CD4-positive, alpha-beta memory T cell (primary cell): ENCODE results near the gene SKAP1. TPM values are rescaled to one million over a fixed set of nuclear protein-coding genes. Genes with fewer than 3 reads are reported as not detected.

ENCODE experiments used
- CTCF ChIA-PET: fragments of 350-600 bp; sonication (Branson Sonifier 250); formaldehyde crosslinking; loops from one replicate; lab custom pipeline; 2021; ENCODE audit warnings: inconsistent platforms; ENCODE audit not compliant: partially characterized antibody; lab: Charles Lee
- POLR2A ChIA-PET: fragments of 350-600 bp; sonication (Branson Sonifier 250); formaldehyde crosslinking; loops from one replicate; lab custom pipeline; 2021; ENCODE audit not compliant: partially characterized antibody; lab: Charles Lee
- DNase-seq, 5 donors: peaks; one replicate each; pipeline versions ENCODE4 v3.0.0 to v3.0.0-alpha.2; 2020 to 2022; ENCODE audit warnings: mixed read lengths in 1 of 5
- H3K27ac ChIP-seq: one replicate; pipeline ENCODE4 v1.7.0; 2013; ENCODE audit warnings: low read depth, low read length
- H3K27me3 ChIP-seq: 2 replicates; pipeline ENCODE4 v1.7.0; 2013; ENCODE audit warnings: mild to moderate bottlenecking, low read length, moderate library complexity; ENCODE audit not compliant: insufficient read depth
- H3K36me3 ChIP-seq: 2 replicates; pipeline ENCODE4 v1.7.0; 2013; ENCODE audit warnings: mild to moderate bottlenecking, low read length, moderate library complexity; ENCODE audit not compliant: insufficient read depth
- H3K4me1 ChIP-seq: 2 replicates; pipeline ENCODE4 v1.7.0; 2013; ENCODE audit warnings: mild to moderate bottlenecking, low read length, moderate library complexity; ENCODE audit not compliant: insufficient read depth
- H3K4me3 ChIP-seq, 2 donors: one replicate each; pipeline ENCODE4 v1.7.0; 2013; ENCODE audit warnings: low read length in 2 of 2, mild to moderate bottlenecking in 1 of 2
- H3K9me3 ChIP-seq, 2 donors: one replicate each; pipeline ENCODE4 v1.7.0; 2013; ENCODE audit warnings: low read length in 2 of 2, control low read depth in 1 of 2; ENCODE audit not compliant: control insufficient read depth in 1 of 2
- H3K27ac Mint-ChIP-seq, 7 donors: one replicate each; pipeline ENCODE4 v1.8.0; 2020 to 2021; ENCODE audit warnings: mixed read lengths in 7 of 7, mild to moderate bottlenecking in 6 of 7, inconsistent platforms in 3 of 7, moderate library complexity in 3 of 7
- H3K27me3 Mint-ChIP-seq, 2 donors: one replicate each; pipeline ENCODE4 v1.8.0; 2020 to 2021; ENCODE audit warnings: mixed read lengths in 2 of 2
- H3K36me3 Mint-ChIP-seq, 2 donors: one replicate each; pipeline ENCODE4 v1.8.0; 2020 to 2021; ENCODE audit warnings: mixed read lengths in 2 of 2, inconsistent platforms in 1 of 2, mild to moderate bottlenecking in 1 of 2
- H3K4me1 Mint-ChIP-seq, 4 donors: one replicate each; pipeline ENCODE4 v1.8.0; 2020 to 2021; ENCODE audit warnings: mixed read lengths in 4 of 4, mild to moderate bottlenecking in 1 of 4
- H3K4me3 Mint-ChIP-seq, 8 donors: one replicate each; pipeline ENCODE4 v1.8.0; 2020 to 2021; ENCODE audit warnings: mixed read lengths in 8 of 8, mild to moderate bottlenecking in 7 of 8, moderate library complexity in 6 of 8, inconsistent platforms in 3 of 8
- H3K9me3 Mint-ChIP-seq, 8 donors: one replicate each; pipeline ENCODE4 v1.8.0; 2020 to 2021; ENCODE audit warnings: mixed read lengths in 8 of 8, mild to moderate bottlenecking in 5 of 8, inconsistent platforms in 3 of 8, moderate library complexity in 1 of 8
- intact Hi-C: fragments of 100-400 bp; cut with micrococcal nuclease; formaldehyde crosslinking; loops from one replicate; pipeline ENCODE4 v1.15.1; 2023
- polyA plus RNA-seq, 2 donors: library from polyadenylated mRNA; unstranded; fragments of 300-500 nt; fragmentation: Illumina TruSeq; gene quantifications; one replicate each; pipeline ENCODE4 v1.2.3, GENCODE V29; 2021
- total RNA-seq, 2 experiments: library from RNA; stranded (reverse); gene quantifications; one replicate each; pipeline ENCODE4 v1.2.3, GENCODE V29; 2021

Gene SKAP1
- total and polyA plus RNA-seq, 4 experiments from 2014 or later: 83.4 to 336 (median 165) TPM

DNA sequence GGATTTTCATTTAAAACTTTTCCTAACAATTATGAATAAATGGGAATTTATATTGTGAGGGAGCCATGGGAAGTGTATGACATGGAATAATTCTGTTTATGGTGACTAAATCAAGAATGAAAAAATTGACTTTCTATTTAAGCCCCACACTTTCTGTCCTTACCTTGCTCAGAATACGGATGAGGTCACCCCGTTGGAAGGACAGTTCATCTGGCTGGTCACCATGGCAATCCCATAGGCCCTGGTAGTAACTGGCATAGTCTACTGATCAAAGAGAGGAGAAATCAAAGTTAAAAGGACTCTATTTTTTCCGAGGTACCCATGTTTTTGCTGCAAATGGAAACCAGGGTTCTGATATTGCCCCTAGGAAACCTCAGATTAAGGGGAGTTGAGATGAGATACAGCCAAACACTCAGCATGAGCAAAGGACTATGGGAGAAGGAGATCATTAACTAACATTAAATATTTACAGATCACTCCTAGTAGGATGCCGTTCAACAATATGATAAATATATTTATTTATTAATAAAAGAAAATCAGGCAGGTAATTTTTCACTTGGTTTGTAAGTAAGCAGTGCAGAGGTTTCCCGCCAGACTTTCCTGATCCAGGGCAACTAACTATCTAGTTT, 267.6 kb downstream of the SKAP1 start:
- Histone ChIP-seq H3K27ac (no peak overlapping the region), H3K4me1 (no peaks in the 10 kb centered on the region), H3K36me3 (peaks cover 19% of the 10 kb centered on the region), H3K9me3 (no peaks in the 10 kb centered on the region), H3K27me3 (no peaks in the 10 kb centered on the region), H3K4me3 (no peak overlapping the region)
- Mint-ChIP-seq H3K36me3 (peaks cover 29 to 67% of the 10 kb centered on the region in 2 donors), H3K4me1 (peaks cover 0 to 6% (median 4%) of the 10 kb centered on the region in 4 donors), H3K4me3 (no peak overlapping the region), H3K27ac (peak overlapping the region in 2 of 7 donors; percentile 57 to 59), H3K9me3 (no peaks in the 10 kb centered on the region), H3K27me3 (no peaks in the 10 kb centered on the region)
- no peak for DNase-seq
- CTCF ChIA-PET: no interaction called here
- intact Hi-C loops: no loop called here
- POLR2A ChIA-PET: no interaction called here

DNA sequence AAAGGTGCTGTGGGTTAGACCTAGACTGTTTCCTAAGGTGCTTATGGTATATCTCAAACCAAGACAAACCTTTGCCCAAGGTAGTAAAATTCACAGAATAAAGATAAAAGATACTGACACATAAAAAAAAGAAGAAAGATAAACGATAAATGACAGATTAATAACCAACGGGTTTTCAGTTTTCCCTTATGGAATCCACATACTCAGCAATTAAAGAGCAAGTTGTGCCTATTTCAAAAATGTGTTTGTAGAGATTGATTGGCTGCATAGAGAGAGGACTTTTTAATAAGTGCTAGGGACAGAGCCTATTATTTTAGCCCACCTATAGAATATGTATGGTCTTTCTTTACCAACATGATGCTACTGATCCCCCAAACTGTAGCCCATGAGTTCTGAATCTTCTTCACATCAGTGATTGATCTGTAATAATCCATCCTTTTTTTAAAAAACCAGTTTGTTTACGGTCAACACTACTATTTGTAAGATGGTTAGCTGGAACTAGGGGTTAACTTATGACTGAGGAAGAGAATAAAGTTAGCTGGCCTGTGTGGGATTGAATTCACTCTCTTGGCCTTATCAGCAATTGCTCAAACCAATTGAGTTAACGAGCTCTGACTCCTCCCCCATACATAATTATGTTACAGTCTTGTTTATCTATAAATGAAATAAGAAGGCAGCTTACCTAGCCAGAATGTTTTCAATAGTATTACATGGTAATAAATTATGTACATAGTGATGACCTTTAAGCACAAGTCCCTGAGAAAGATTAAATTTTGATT, 268.7 kb downstream of the SKAP1 start:
- POLR2A ChIA-PET: no interaction called here
- Mint-ChIP-seq H3K27me3 (no peaks in the 10 kb centered on the region), H3K36me3 (peaks cover 28 to 63% of the 10 kb centered on the region in 2 donors), H3K9me3 (no peaks in the 10 kb centered on the region), H3K4me3 (no peak overlapping the region), H3K4me1 (peaks cover 0 to 6% (median 3%) of the 10 kb centered on the region in 4 donors), H3K27ac (peak overlapping the region in 2 of 7 donors; percentile 17 to 78)
- no peak for DNase-seq
- H3K9me3 ChIP-seq: no peaks in the 10 kb centered on the region
- H3K27ac ChIP-seq: no peak overlapping the region
- CTCF ChIA-PET: no interaction called here
- H3K4me3 ChIP-seq: no peak overlapping the region
- intact Hi-C loops: no loop called here
- H3K4me1 ChIP-seq: no peaks in the 10 kb centered on the region
- H3K27me3 ChIP-seq: no peaks in the 10 kb centered on the region
- H3K36me3 ChIP-seq: peaks cover 22% of the 10 kb centered on the region

DNA sequence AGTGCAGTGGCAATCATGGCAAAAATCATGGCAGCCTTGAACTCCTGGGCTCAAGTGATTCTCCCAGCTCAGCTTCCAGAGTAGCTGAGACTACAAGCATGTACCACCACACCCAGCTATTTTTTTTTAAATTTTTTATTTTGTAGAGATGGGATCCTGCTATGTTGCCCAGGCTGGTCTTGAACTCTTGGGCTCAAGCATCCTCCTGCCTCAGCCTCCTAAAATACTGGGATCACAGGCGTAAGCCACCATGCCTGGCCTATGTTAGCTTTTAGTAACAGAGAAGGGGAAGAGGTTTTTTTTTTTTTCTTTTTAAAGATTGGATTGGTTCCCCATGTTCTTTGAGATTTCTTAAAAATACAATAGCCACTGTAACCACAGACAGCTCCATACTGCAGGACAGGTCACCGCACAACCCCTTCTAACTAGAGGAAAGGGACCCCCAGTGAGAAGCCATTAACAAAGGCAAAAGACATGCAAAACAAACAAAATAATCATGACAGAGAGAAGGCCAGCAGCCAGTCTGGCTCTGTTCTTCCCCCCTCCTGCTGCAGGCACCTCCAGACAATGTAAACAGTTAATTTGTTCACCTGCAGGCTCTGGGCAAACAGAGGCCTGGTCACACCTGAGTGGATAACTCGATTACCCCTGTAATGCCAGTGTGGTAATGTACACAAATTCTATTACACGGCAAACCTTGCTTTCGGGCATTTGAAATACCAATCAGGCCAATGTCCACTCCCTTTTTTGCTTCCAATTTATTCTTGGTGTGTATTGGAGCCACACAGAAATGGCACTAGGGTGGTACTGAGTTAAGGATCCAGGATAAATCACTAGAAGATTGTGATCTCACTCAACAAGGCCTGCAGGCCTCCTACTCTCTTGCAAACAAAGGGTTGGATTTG, 269.6 kb downstream of the SKAP1 start:
- Histone ChIP-seq H3K27me3 (no peaks in the 10 kb centered on the region), H3K4me1 (no peaks in the 10 kb centered on the region), H3K36me3 (peaks cover 28% of the 10 kb centered on the region), H3K27ac (no peak overlapping the region), H3K9me3 (no peaks in the 10 kb centered on the region), H3K4me3 (no peak overlapping the region)
- Mint-ChIP-seq H3K4me1 (peaks cover 0 to 4% (median 0%) of the 10 kb centered on the region in 4 donors), H3K9me3 (no peaks in the 10 kb centered on the region), H3K27me3 (no peaks in the 10 kb centered on the region), H3K4me3 (no peak overlapping the region), H3K27ac (peak overlapping the region in 3 of 7 donors; percentile 22 to 78 (median 47)), H3K36me3 (peaks cover 30 to 65% of the 10 kb centered on the region in 2 donors)
- CTCF ChIA-PET: interaction anchor here (1.2 kb wide), 1 partner anchor 80 kb away, joined by 4 read pairs; no protein-coding TSS in a partner anchor
- no peak for DNase-seq
- POLR2A ChIA-PET: no interaction called here
- intact Hi-C loops: no loop called here

DNA sequence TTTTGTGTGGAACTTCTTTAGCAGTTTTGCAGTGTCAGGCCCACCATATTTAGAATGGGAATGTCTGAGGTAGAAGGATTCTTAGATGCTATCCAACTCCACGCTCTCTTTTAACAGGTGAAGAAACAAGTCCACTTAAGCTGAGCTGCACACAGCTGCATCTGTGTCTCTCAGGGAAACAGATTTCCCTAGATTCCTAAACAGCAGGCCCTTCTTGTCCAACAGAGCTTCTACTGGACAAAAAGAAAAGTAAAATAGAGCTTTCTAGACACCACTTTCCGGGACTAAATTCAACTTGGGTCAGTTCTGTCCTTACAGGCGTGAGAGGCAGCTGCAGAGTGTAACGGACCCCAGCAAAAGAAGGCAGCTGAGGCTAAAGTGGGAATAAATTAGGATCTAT, 270.8 kb downstream of the SKAP1 start:
- Histone ChIP-seq H3K4me1 (no peaks in the 10 kb centered on the region), H3K4me3 (no peak overlapping the region), H3K9me3 (no peaks in the 10 kb centered on the region), H3K27me3 (no peaks in the 10 kb centered on the region), H3K36me3 (peaks cover 33% of the 10 kb centered on the region), H3K27ac (no peak overlapping the region)
- ChIA-PET POLR2A (interaction anchor here (1.2 kb wide), 1 partner anchor 26 kb away, joined by 4 read pairs; no protein-coding TSS in a partner anchor), CTCF (interaction anchor here (0.7 to 1.2 kb wide), 3 partner anchors 18 to 103 kb away, joined by 3 to 4 read pairs (median 3); no protein-coding TSS in a partner anchor)
- Mint-ChIP-seq H3K36me3 (peaks cover 31 to 64% of the 10 kb centered on the region in 2 donors), H3K4me3 (no peak overlapping the region), H3K27ac (peak overlapping the region in 2 of 7 donors; percentile 46 to 87), H3K9me3 (no peaks in the 10 kb centered on the region), H3K4me1 (peaks cover 0 to 2% (median under 1%) of the 10 kb centered on the region in 4 donors), H3K27me3 (no peaks in the 10 kb centered on the region)
- no peak for DNase-seq
- intact Hi-C loops: no loop called here

DNA sequence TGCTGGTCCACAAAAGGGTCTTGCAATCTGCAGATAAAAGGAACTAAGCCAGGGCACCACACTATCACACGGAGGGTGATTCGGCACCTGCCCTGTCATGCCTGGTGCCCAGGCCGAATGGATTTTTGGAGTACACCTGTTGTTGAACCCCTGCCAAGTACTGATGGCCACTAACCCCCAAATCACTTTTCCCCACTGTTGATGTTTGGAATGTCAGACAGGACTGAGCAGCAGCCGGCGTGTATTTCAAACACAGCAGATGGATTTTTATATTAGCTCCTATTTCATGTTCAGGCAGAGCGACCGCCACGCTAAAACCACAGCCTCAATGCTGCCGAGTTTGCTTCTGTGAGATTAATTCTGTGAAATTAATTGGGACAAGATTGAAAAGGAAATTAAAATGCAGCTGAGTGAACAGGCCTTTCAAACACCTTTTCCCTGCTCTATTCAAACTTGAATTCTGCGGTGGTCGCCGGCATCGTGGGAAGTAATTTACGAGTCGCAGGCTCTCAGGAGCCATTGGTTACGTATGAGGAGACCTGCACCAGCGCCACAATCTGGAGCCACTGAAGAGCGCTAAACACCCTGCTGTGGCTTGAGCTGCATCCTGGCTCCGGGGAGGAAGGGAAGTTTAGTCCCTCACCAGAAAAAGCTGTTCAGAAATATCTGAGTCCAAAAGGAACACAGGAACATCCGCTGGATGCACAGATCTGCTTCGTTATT, 274.0 kb downstream of the SKAP1 start:
- Mint-ChIP-seq H3K27ac (peak overlapping the region in 1 of 7 donors; percentile 7), H3K4me3 (no peak overlapping the region), H3K36me3 (peaks cover 24 to 63% of the 10 kb centered on the region in 2 donors), H3K9me3 (no peaks in the 10 kb centered on the region), H3K4me1 (peaks cover 0 to 3% (median 0%) of the 10 kb centered on the region in 4 donors), H3K27me3 (no peaks in the 10 kb centered on the region)
- H3K27me3 ChIP-seq: no peaks in the 10 kb centered on the region
- ChIA-PET CTCF (interaction anchor here (1.3 kb wide), 1 partner anchor 9 kb away, joined by 3 read pairs; no protein-coding TSS in a partner anchor), POLR2A (no interaction called here)
- peaks cover 34% of the 10 kb centered on the region for H3K36me3 ChIP-seq
- no peak overlapping the region for H3K27ac ChIP-seq
- no peak overlapping the region for H3K4me3 ChIP-seq
- H3K9me3 ChIP-seq: no peaks in the 10 kb centered on the region
- no peak for DNase-seq
- intact Hi-C loops: no loop called here
- H3K4me1 ChIP-seq: no peaks in the 10 kb centered on the region

DNA sequence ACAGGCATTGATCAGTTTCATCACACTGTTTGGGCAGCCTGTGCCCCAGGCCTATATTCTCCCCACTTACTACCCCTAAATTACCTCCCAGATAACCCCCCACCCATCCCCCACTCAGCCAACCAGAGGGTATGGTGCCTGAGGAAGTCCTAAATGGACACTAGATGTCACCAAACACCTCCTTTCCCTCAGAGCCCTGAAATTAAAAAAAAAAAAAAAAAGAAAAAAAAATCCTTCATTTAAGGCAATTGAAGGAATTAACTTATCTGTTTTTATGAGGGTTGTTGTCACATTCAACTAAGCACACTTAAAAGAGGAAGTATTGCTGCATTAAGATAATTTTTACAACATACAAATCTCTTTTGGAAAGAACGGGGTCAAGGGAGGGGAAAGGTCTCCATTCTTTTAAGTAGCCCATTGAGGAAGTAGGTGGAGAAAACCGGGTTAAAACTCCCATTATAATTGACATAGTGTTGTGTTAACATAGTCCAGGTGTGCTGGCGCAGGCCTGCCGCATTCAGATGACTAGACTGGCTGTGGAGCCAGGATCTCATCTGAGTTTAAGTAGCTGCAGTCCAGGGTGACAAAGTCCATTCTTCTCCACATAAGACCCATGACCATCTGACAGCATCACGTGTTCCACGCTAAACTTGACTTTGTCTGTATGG, 276.2 kb downstream of the SKAP1 start:
- DNase-seq: no peak
- H3K9me3 Mint-ChIP-seq: no peaks in the 10 kb centered on the region
- no peaks in the 10 kb centered on the region for H3K27me3 Mint-ChIP-seq
- Histone ChIP-seq H3K36me3 (peaks cover 33% of the 10 kb centered on the region), H3K4me1 (no peaks in the 10 kb centered on the region), H3K27ac (no peak overlapping the region), H3K4me3 (no peak overlapping the region), H3K9me3 (no peaks in the 10 kb centered on the region), H3K27me3 (no peaks in the 10 kb centered on the region)
- H3K4me1 Mint-ChIP-seq: peaks cover 0 to 3% (median 0%) of the 10 kb centered on the region in 4 donors
- intact Hi-C loops: no loop called here
- no peak overlapping the region for H3K4me3 Mint-ChIP-seq
- ChIA-PET POLR2A (no interaction called here), CTCF (interaction anchor here (0.7 kb wide), 1 partner anchor 465 kb away, joined by 3 read pairs; no protein-coding TSS in a partner anchor)
- peaks cover 31 to 51% of the 10 kb centered on the region in 2 donors for H3K36me3 Mint-ChIP-seq
- H3K27ac Mint-ChIP-seq: peak overlapping the region in 2 of 7 donors; percentile 29 to 37
